GM19035 (cell line): Measurements from ENCODE around the gene FBN3.
"Not testable (repeated sequence)": the region's sequence is repeated elsewhere in the genome, so short reads cannot be mapped to it uniquely, and the experiment has no call there.

Experiments used
- ATAC-seq: cut with Tn5 transposase; IDR thresholded peaks from one replicate; pipeline ENCODE4 v1.9.1; 2021; ENCODE audit not compliant: unreplicated experiment

FBN3 gene

DNA sequence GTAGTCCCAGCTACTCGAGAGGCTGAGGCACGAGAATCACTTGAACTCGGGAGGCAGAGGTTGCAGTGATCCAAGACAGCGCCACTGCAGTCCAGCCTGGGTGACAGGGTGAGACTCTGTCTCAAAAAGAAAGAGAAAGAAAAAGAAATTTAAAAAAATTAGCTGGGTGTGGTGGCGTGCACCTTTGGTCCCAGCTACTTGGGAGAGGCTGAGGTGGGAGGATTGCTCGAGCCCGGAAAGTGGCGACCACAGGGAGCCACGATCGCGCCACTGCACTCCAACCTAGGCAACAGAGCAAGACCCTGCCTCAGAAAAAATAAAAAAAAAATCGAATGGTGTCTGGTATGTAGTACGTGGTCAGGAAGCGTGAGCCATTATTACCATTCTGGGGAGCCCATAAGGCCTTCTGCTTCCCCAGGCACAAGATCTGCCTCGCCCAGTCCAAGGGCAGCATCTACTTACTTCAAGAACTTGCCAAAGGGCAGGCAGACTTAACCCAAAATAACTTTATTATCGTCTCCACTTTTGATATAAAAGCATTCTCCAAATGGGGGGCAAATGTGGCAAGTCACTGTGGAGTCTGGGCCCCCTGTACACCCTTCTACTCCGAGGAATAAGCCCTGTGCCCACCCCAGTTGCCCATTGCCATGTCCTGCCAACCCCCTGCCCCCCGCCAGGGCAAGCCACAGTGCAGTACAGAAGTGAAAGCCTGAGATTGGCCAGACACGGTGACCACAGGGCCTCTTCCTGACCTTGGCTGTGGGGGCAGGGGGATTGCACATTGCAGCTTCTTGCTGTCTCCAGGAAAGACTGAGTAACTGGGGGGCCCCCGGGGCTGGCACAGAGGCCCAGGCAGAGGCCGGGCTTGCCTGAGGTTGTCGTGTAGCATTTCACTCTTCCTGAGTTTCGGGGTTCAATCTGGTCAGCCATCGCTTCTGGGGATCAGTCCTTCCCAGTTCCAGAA is 84.2 kb downstream of the FBN3 start:
- no peak for ATAC-seq

GRCh38 chr19:8057545-8058270 is 91.7 kb downstream of the FBN3 start:
- ATAC-seq = no peak

GRCh38 chr19:8056533-8056932 is 92.9 kb downstream of the FBN3 start:
- no peak for ATAC-seq

DNA sequence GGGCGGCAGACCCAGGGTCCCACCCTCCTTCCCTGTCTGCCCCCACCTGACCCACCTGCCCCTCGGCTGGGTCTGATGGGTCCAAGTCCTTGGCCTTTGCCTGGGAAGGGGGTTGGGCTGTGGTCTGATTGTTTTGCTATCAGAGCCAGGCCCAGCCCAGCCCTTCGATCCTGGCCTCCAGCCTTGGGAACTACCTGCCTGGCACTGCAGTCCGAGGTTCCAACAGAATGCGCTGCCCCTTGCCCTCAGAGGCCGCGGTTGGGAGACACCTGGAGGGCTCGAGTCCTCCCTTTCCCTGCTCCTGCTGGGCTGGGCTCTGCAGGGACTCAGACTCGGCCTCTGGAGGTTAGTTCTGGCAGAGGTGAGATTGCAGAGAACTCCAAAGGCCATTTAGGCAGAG is 95.2 kb downstream of the FBN3 start:
- no peak for ATAC-seq

DNA sequence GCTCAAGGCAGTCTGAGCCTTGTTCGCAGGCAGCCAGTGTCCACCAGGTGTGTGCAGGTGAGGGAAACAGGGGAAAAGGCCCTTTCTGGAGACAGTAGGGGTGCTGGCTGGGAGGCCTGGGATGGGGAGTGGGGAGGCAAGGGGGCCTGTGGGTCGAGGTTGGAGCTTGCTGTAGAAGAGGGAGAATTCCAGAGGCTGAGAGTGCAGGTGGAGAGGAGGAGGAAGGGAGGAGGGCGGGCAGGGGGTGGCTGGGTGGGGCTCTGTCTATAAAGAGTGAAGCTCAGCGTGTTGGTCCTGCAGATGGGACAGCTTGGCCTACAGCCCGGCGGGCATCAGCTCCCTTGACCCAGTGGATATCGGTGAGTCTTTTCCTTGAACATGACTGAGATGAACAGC is 96.9 kb downstream of the FBN3 start, which contains the start of gene CCL25:
Gene CCL25 (plus strand): TSS at position 297 of the 396 bp plus-strand sequence. CDS start 290 bp downstream, outside the sequence.
- ATAC-seq = no peak

DNA sequence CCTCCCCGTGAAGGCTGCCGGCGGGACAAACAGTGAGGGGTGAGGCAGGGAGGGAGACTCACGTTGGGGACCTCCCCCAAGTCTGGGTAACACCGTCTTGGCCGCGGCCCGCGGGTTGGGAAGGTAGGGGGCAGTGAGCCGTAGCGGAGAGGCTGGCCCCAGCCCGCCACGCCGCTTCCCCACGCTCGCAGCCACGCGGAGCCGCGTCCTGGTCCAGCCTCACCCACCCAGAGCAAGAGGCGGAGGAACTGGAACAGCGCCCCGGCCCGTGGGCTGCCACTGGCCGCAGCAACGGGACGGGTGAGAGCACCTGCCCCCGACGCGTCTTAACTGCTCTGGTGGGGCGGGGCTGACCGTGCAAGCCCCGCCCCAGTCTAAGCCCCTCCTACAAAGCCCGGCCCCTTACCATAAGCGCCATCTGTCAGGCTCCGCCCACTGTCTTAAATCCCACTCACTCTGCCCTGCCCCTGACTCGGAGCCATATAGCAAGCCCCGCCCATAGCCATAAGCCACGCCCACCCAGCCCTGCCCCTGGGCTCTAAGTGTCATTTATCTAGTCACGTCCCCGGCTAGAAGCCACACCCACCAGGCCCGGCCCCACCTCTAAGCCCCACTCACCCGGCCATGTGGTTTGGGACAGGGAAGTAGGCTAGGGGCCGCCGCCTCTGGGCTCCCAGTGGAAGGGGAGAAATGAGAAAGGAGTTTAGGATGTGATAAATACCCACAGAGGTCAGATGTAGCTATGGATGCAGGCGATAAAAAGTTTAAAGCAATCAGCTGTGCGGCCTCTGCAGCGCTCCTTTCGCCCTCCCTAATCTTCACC is 98.9 kb downstream of the FBN3 start:
- peak; percentile 72 for ATAC-seq

DNA sequence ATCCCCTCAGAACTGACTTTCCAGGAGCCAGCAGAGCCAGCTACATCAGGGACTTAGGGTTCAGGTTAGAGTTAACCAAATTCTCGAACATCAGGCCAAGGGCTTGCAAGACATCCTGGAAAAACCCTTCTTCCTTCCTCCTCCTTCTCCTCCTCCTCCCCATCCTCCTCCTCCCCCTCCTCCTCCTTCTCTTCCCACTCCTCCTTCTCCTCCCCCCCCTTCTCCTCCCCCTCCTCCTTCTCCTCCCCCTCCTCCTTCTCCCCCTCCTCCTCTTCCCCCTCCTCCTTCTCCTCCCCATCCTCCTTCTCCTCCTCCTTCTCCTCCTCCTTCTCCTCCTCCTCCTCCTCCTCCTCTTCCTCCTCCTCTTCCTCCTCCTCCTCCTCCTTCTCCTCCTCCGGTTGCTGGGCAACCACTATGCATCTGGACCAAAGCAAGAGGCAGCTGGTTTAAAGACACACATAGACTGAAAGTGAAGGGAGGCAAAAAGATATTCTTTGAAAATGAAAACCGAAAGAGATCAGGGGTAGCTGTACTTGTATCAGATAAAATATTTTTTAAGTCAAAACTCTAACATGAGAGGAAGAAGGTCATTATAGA is 102.7 kb downstream of the FBN3 start:
- ATAC-seq = no peak

GRCh38 chr19:8045872-8046568 is 103.4 kb downstream of the FBN3 start:
- no peak for ATAC-seq

GRCh38 chr19:8044018-8044417 is 105.4 kb downstream of the FBN3 start:
- ATAC-seq = no peak

DNA sequence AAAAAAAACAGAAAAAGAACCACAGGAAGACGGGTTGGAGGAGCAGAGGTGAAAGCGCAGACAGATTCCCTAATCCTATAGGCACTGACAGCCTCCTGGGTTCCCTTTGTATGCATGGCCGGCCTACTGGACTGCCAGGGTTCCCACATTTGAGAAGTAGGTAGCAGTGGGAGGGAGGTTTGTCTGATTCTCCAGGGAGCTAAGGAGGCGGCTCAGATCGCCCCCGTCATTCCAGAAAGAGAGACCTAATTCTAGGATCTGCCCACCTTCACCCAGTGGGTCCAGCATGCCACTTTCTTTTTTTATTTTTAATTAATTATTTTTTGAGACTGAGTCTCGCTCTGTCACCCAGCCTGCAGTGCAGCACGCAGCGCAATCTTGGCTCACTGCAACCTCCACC is 106.5 kb downstream of the FBN3 start:
- no peak for ATAC-seq

- no peak for ATAC-seq
Measured at GRCh38 chr19:8041531-8041931, 107.9 kb downstream of the FBN3 start.

DNA sequence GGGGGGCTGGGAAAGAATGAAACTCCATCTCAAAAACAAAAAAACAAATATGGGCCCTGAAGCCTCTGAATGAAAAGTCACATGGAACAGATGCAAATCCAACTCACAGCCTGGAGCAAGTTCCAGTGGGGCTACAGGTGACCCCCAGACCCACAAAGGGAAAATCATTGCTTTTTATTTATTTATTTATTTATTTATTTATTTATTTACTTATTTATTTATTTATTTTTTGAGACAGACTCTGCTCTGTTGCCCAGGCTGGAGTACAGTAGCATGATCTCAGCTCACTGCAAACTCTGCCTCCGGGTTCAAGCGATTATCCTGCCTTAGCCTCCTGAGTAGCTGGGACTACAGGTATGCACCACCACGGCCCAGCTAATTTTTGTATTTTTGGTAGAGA is 110.2 kb downstream of the FBN3 start:
- no peak for ATAC-seq

DNA sequence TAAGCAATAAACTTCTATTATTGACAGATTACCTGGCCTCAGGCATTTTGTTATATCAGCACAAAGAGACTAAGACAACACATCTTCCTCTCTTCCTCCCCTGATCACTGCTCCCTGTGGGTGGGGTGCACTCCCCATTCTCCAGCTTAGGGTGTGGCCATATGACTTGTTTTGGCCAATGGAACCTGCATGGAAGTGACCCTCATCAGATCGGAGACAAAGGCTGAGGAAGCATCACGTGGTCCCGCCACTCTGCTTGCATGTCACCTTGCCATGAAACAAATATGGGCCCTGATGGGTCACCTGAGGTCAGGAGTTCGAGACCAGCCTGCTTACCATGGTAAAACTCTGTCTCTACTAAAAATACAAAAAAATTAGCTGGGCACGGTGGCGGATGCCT is 110.6 kb downstream of the FBN3 start:
- no peak for ATAC-seq

DNA sequence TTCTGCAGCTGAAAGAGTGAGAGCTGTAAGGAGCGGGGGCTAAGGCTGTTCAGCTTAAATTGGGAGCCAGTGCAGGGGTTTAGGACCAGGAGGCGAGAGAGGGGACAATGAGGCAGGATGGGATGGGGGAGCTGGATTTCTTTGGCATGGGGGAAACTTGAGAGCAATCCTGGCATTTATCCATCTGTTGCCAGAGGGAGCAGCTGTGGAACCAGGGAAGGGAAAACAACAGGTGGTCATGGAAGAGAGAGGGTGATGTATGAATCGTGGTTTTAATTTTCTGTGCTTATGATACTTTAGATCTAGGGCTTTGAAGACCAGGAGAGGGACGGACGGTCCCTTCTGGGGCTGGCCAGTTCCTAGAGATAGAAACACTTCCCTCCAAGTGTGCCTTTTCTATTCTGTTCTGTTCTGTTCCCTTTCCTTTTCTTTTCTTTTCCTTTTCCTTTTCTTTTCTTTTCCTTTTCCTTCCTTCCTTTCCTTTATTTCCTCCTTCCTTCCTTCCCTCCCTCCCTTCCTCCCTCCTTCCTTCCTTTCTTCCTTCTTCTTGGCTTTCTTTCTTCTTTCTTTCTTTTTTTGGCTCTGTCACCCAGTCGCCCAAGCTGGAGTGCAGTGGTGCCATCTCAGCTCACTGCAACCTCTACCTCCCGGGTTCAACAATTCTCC is 112.8 kb downstream of the FBN3 start:
- ATAC-seq = no peak

DNA sequence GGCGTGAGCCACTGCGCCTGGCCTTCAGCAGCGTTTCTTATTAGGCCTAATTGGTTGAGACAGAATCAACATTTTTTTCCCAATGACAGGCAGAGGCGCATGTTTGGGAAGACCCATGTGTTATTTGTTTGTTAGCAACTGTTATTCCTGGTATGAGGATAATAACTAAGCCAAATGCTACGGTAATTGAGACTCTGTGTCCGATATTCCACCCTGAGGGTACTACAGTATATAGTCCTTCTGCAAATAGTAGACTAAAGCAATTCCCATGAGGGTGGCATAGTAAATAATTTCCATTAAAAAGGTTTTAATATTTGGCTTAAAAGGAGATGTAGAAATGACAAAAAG is 115.2 kb downstream of the FBN3 start:
- ATAC-seq = no peak

DNA sequence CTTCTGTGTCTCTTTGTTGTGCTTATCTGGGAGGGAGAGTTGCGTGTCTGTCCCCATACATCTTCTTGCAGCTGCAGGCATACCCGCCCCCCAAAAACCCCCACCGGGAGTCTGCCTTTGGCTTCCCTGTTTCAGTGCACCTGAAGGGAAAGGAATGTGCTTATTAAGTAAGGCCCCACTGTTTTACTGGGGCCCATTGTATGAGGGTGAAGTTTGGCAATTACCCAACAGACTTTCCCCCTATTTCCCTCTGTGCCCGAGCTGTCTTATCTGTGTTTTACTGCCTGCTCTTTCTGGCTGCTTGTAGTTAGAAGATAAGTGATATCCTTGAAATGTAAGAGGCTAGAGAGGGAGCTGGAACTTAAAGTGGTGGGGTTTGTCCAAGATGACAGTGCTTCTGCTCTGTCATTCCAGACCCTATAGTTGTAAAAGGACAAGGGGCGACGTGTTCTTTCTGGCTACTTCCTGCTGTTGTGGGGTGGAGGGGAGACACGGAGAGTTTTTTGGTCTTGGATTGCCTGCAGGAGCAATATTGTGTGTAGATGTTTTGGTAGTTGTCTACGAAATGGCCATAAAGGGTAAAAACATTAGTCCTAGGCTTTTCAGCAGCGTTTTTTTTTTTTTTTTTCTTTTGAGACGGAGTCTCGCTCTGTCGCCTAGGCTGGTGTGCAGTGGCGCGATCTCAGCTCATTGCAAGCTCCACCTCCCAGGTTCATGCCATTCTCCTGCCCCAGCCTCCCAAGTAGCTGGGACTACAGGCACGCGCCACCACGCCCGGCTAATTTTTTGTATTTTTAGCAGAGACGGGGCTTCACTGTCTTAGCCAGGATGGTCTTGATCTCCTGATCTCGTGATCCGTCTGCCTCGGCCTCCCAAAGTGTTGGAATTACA is 115.9 kb downstream of the FBN3 start:
- ATAC-seq = not testable (repeated sequence)

DNA sequence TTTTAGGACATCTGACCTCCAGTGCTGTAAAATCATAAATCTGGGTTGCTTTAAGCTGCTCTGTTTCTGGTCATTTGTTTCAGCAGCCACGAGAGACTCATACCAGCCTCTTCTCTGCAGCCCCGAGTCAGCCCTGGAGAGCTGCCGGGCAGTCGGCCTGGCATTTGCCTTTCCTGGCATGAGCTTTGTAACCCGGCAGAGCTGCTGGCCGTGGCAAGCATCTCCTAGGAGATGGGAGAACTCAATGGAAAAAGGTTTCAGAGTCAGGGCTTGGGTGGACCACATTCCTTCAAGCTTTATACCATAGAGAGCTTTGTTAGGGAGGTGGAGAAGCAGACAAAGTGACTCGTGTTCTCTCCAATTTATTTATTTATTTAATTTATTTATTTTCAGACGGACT is 118.4 kb downstream of the FBN3 start:
- no peak for ATAC-seq

- no peak for ATAC-seq
Measured at GRCh38 chr19:8028951-8029491, 120.4 kb downstream of the FBN3 start.
